HL-60 (cell line): Measurements from ENCODE around the gene GRID2.

Experiments
- DNase-seq, 2 experiments: peaks; one replicate each; pipeline ENCODE4 v3.0.0-alpha.2; 2010 to 2020; ENCODE audit warnings: low read depth in 1 of 2, low spot score in 1 of 2
- H3K27ac ChIP-seq: fragments of 250-450 bp; sonication (Bioruptor Pico); replicated peaks from 2 replicates; pipeline ENCODE4 v1.5.1; 2020; ENCODE audit warnings: mild to moderate bottlenecking, moderate library complexity
- H3K27me3 ChIP-seq: fragments of 250-450 bp; sonication (Bioruptor Pico); 2 replicates; pipeline ENCODE4 v1.5.1; 2021; ENCODE audit warnings: mild to moderate bottlenecking, moderate library complexity; ENCODE audit not compliant: insufficient read depth, poor library complexity, severe bottlenecking
- H3K4me3 ChIP-seq: replicated peaks from 2 replicates; pipeline ENCODE4 v1.5.1; 2011; ENCODE audit warnings: mild to moderate bottlenecking, control low read depth, low read length; ENCODE audit not compliant: insufficient read depth
- GABPA ChIP-seq: IDR thresholded peaks from 2 replicates; pipeline ENCODE4 v1.6.1; 2012; ENCODE audit warnings: low read depth
- POLR2AphosphoS5 ChIP-seq: IDR thresholded peaks from 2 replicates; pipeline ENCODE4 v1.6.1; 2012; ENCODE audit warnings: low read depth
- SPI1 ChIP-seq: IDR thresholded peaks from 2 replicates; pipeline ENCODE4 v1.6.1; 2012; ENCODE audit warnings: low read depth, mild to moderate bottlenecking, borderline replicate concordance
- TF ChIP-seq, protein P1 (sequence below): IDR thresholded peaks from 2 replicates; pipeline ENCODE4 v1.6.1; 2012; ENCODE audit warnings: low read depth; ENCODE audit not compliant: insufficient replicate concordance
- TF ChIP-seq, protein P2 (sequence below): IDR thresholded peaks from one replicate; pipeline ENCODE4 v1.5.1; 2011; ENCODE audit warnings: low read length, control low read depth, inconsistent platforms; ENCODE audit not compliant: insufficient read depth

The GRID2 gene

DNA sequence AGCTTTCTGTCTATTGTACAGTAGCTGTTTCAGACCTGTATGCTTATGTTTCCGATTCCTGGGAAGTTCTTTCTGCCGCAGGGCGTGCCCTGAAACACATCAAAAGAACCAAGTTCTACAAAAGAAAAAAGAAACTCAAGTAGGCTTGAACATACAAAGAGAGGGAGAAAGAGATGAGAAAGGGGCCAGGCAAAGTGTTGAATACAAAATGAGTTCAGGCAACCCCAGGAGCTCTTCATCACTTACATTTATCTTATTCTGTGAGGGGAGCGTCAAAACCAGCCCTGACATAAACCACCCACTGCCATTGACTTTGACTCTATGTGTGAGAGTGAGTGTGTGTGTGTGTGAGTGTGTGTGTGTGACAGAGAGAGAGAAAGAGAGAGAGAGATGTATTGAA, 1498.3 kb downstream of the GRID2 start:
- TF ChIP-seq, protein P1, sequence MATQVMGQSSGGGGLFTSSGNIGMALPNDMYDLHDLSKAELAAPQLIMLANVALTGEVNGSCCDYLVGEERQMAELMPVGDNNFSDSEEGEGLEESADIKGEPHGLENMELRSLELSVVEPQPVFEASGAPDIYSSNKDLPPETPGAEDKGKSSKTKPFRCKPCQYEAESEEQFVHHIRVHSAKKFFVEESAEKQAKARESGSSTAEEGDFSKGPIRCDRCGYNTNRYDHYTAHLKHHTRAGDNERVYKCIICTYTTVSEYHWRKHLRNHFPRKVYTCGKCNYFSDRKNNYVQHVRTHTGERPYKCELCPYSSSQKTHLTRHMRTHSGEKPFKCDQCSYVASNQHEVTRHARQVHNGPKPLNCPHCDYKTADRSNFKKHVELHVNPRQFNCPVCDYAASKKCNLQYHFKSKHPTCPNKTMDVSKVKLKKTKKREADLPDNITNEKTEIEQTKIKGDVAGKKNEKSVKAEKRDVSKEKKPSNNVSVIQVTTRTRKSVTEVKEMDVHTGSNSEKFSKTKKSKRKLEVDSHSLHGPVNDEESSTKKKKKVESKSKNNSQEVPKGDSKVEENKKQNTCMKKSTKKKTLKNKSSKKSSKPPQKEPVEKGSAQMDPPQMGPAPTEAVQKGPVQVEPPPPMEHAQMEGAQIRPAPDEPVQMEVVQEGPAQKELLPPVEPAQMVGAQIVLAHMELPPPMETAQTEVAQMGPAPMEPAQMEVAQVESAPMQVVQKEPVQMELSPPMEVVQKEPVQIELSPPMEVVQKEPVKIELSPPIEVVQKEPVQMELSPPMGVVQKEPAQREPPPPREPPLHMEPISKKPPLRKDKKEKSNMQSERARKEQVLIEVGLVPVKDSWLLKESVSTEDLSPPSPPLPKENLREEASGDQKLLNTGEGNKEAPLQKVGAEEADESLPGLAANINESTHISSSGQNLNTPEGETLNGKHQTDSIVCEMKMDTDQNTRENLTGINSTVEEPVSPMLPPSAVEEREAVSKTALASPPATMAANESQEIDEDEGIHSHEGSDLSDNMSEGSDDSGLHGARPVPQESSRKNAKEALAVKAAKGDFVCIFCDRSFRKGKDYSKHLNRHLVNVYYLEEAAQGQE: no peak
- TF ChIP-seq, protein P2, sequence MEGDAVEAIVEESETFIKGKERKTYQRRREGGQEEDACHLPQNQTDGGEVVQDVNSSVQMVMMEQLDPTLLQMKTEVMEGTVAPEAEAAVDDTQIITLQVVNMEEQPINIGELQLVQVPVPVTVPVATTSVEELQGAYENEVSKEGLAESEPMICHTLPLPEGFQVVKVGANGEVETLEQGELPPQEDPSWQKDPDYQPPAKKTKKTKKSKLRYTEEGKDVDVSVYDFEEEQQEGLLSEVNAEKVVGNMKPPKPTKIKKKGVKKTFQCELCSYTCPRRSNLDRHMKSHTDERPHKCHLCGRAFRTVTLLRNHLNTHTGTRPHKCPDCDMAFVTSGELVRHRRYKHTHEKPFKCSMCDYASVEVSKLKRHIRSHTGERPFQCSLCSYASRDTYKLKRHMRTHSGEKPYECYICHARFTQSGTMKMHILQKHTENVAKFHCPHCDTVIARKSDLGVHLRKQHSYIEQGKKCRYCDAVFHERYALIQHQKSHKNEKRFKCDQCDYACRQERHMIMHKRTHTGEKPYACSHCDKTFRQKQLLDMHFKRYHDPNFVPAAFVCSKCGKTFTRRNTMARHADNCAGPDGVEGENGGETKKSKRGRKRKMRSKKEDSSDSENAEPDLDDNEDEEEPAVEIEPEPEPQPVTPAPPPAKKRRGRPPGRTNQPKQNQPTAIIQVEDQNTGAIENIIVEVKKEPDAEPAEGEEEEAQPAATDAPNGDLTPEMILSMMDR: no peak
- TF ChIP-seq POLR2AphosphoS5: no peak
- no peak overlapping the region for H3K4me3 ChIP-seq
- no peak for DNase-seq
- peaks cover 2% of the 10 kb centered on the region for H3K27me3 ChIP-seq
- no peak overlapping the region for H3K27ac ChIP-seq

DNA sequence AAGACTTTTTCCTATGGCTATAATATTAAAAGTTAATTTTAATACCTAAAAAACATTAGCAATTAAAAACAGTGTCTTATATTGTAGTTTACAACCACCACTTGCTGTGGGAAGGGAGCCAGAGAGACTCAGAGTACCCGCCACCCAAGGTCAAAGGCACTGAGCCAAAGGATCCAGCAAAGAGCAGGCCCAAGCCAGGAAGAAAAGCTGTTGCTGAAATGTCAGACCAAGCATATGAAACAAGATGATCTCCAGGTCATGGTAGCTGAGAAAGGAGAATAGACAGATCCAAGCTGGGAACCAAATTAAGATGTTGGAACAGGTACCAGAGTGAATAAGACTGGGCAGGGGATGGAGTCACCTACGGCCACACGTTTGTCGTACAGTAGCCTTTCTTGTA, 1506.0 kb downstream of the GRID2 start:
- no peak overlapping the region for H3K27ac ChIP-seq
- TF ChIP-seq GABPA (no peak), SPI1 (no peak), POLR2AphosphoS5 (no peak)
- TF ChIP-seq, protein P1: no peak
- TF ChIP-seq, protein P2: no peak

DNA sequence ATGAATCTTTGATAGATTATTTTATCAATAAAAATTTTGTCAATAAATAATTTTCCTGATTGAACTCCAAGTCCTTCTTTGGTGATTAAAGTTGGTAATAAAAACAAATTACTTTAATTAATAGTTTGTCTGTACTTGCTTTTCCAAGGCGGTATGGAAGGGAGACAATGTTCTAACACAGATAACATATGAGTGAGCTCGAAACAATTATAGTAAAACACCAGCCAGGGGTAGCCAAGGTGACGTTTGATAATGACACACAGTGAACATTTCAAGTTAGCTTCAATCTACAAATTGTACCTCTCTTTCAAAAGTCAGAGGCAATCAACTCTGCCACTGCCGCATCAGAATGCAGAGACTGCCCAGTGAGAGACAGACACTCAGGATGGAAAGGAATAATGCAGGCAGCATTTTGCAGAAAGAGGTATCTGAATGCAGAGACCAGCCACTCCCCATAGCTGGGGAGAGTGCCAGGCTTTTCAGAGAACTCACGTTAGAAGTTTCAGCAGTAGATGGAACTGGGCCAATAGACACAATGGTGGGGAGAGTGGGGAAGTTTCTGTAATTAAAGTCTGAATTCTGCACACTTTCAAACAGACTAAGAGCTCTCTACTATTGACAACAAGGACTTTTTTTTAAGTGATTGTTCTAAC, 1506.7 kb downstream of the GRID2 start:
- no peak overlapping the region for H3K4me3 ChIP-seq
- TF ChIP-seq, protein P2: no peak
- TF ChIP-seq POLR2AphosphoS5 (no peak), SPI1 (no peak), GABPA (no peak)
- TF ChIP-seq, protein P1: no peak

More for the DNA sequence above, 1506.0 kb downstream of the GRID2 start:
- no peak overlapping the region for H3K4me3 ChIP-seq
- DNase-seq: no peak
- H3K27me3 ChIP-seq: no peaks in the 10 kb centered on the region

More for the DNA sequence above, 1506.7 kb downstream of the GRID2 start:
- Histone ChIP-seq H3K27me3 (no peaks in the 10 kb centered on the region), H3K27ac (no peak overlapping the region)
- DNase-seq: no peak
